CD14-positive monocyte (primary cell): ENCODE results near the gene UVRAG. TPM values are rescaled to one million over a fixed set of nuclear protein-coding genes. Genes with fewer than 3 reads are reported as not detected.

Source experiments
- DNase-seq, 3 donors: peaks; one replicate each; pipeline ENCODE4 v3.0.0-alpha.2; 2011 to 2022
- H2AFZ ChIP-seq: 2 replicates; pipeline ENCODE4 v1.6.0; 2012; ENCODE audit warnings: mild to moderate bottlenecking, low read depth, low read length, inconsistent platforms; ENCODE audit not compliant: insufficient read depth, poor library complexity, severe bottlenecking
- H3K27ac ChIP-seq, 2 donors: 1 replicate in 1 of 2; 2 replicates in 1 of 2; pipeline ENCODE4 v1.5.1; 2012 to 2013; ENCODE audit warnings: low read length in 2 of 2, control low read depth in 1 of 2, inconsistent platforms in 1 of 2, low read depth in 1 of 2, mild to moderate bottlenecking in 1 of 2
- H3K27me3 ChIP-seq, 2 donors: one replicate each; pipeline versions ENCODE4 v1.6.0 to v1.6.1; 2011 to 2013; ENCODE audit warnings: low read length in 2 of 2; ENCODE audit not compliant: control insufficient read depth in 2 of 2, insufficient read depth in 2 of 2
- H3K36me3 ChIP-seq, 2 donors: replicated peaks in 1 of 2; 1 replicate in 1 of 2; 2 replicates in 1 of 2; pipeline versions ENCODE4 v1.5.1 to v1.6.1; 2012 to 2013; ENCODE audit warnings: low read length in 2 of 2, control low read depth in 1 of 2, inconsistent platforms in 1 of 2, mild to moderate bottlenecking in 1 of 2; ENCODE audit not compliant: insufficient read depth in 2 of 2, control insufficient read depth in 1 of 2
- H3K4me1 ChIP-seq, 2 donors: 1 replicate in 1 of 2; 2 replicates in 1 of 2; pipeline versions ENCODE4 v1.5.1 to v1.6.1; 2012 to 2013; ENCODE audit warnings: low read length in 2 of 2, control low read depth in 1 of 2, inconsistent platforms in 1 of 2, mild to moderate bottlenecking in 1 of 2, moderate library complexity in 1 of 2; ENCODE audit not compliant: insufficient read depth in 2 of 2, control insufficient read depth in 1 of 2
- H3K4me2 ChIP-seq: replicated peaks from 2 replicates; pipeline ENCODE3; 2012; ENCODE audit warnings: low read length, moderate library complexity, mild to moderate bottlenecking; ENCODE audit not compliant: poor library complexity, severe bottlenecking; ENCODE audit errors: extremely low read depth
- H3K4me3 ChIP-seq, 3 experiments: fragments of 200-600 bp in 1 of 3; sonication (generic) in 1 of 3; replicated peaks in 1 of 3; 1 replicate in 2 of 3; 2 replicates in 1 of 3; pipeline ENCODE4 v1.5.1; 2011 to 2013; ENCODE audit warnings: low read length in 3 of 3, mild to moderate bottlenecking in 3 of 3, control low read depth in 2 of 3, low read depth in 2 of 3, inconsistent platforms in 1 of 3, moderate library complexity in 1 of 3
- H3K79me2 ChIP-seq: 2 replicates; pipeline ENCODE4 v1.6.0; 2012; ENCODE audit warnings: mild to moderate bottlenecking, control low read depth, inconsistent platforms, low read length, moderate library complexity; ENCODE audit not compliant: insufficient read depth
- H3K9ac ChIP-seq: 2 replicates; pipeline ENCODE4 v1.6.0; 2017; ENCODE audit warnings: low read length, mild to moderate bottlenecking; ENCODE audit not compliant: insufficient read depth, poor library complexity, severe bottlenecking
- H3K9me3 ChIP-seq, 2 donors: replicated peaks in 1 of 2; 1 replicate in 1 of 2; 2 replicates in 1 of 2; pipeline versions ENCODE4 v1.5.1 to v1.6.1; 2012 to 2013; ENCODE audit warnings: low read length in 2 of 2, control low read depth in 1 of 2; ENCODE audit not compliant: control insufficient read depth in 1 of 2, insufficient read depth in 1 of 2
- H4K20me1 ChIP-seq: 2 replicates; pipeline ENCODE4 v1.6.0; 2012; ENCODE audit warnings: mild to moderate bottlenecking, low read length, control low read depth, moderate library complexity; ENCODE audit not compliant: insufficient read depth
- H3K27ac Mint-ChIP-seq, 7 donors: one replicate each; pipeline ENCODE4 v1.8.0; 2020; ENCODE audit warnings: mild to moderate bottlenecking in 7 of 7, mixed read lengths in 7 of 7, moderate library complexity in 6 of 7, inconsistent platforms in 2 of 7
- H3K27me3 Mint-ChIP-seq, 3 donors: one replicate each; pipeline ENCODE4 v1.8.0; 2021 to 2022; ENCODE audit warnings: low read depth in 3 of 3, mild to moderate bottlenecking in 3 of 3, mixed read lengths in 3 of 3, moderate library complexity in 3 of 3, inconsistent platforms in 1 of 3
- H3K36me3 Mint-ChIP-seq, 2 donors: one replicate each; pipeline ENCODE4 v1.8.0; 2020; ENCODE audit warnings: mixed read lengths in 2 of 2, inconsistent platforms in 1 of 2, mild to moderate bottlenecking in 1 of 2
- H3K4me1 Mint-ChIP-seq: one replicate; pipeline ENCODE4 v1.8.0; 2020; ENCODE audit warnings: mild to moderate bottlenecking, mixed read lengths
- H3K4me3 Mint-ChIP-seq, 2 donors: one replicate each; pipeline ENCODE4 v1.8.0; 2020; ENCODE audit warnings: mild to moderate bottlenecking in 2 of 2, mixed read lengths in 2 of 2, moderate library complexity in 1 of 2
- H3K9me3 Mint-ChIP-seq, 7 donors: one replicate each; pipeline ENCODE4 v1.8.0; 2020 to 2022; ENCODE audit warnings: mixed read lengths in 7 of 7, mild to moderate bottlenecking in 6 of 7, moderate library complexity in 6 of 7, inconsistent platforms in 2 of 7
- WGBS: methylation state at CpG from one replicate; pipeline ENCODE4 v1.1.5; 2013; ENCODE audit warnings: missing lambda C conversion rate; ENCODE audit not compliant: insufficient coverage; 5-methylcytosine and 5-hydroxymethylcytosine counted together
- intact Hi-C, 2 donors: fragments of 100-400 bp; cut with micrococcal nuclease; formaldehyde crosslinking; loops; one replicate each; pipeline versions ENCODE4 v1.15.0 to v1.15.1; 2023
- polyA plus RNA-seq, 3 donors: library from polyadenylated mRNA; depleted of rRNA in 1 of 3; unstranded in 2 of 3; stranded (reverse) in 1 of 3; fragments of 300-500 nt in 2 of 3; fragments of >200 nt in 1 of 3; fragmentation: Illumina TruSeq in 2 of 3; gene quantifications; 1 replicate in 2 of 3; 2 replicates in 1 of 3; pipeline ENCODE4 v1.2.3, GENCODE V29; 2012 to 2021
- TF ChIP-seq, protein P1 (sequence below): fragments of 200-600 bp; IDR thresholded peaks from one replicate; pipeline ENCODE4 v1.8.0; 2022; ENCODE audit warnings: antibody characterized with exemption, mild to moderate bottlenecking

The UVRAG gene
- polyA plus RNA-seq, 3 donors, result 13.7 to 20.5 (median 20.0) TPM

DNA sequence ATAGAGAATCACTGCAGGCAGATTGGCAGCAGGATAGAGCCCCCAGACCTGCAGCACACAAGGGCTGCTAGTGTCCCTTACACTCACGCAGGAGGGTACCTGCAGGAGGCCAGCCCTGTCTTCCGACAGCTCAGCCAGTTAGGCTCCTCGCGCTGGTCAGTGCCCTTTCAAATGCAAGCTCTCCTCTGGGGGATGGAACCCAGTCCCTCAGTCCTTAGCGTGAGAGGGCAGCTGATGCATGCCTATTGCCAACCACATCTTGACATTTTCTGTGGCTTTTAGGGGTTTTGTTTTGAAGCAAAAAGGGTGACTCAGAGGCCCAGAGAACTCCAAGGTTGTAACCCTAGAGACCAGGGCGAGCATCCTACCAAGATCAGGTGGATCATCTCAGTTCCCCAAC is 351.3 kb downstream of the UVRAG start:
- 89% methylated on average over 5 of the region's 6 CpGs for WGBS
- Mint-ChIP-seq H3K27me3 (peaks cover 0 to 6% (median 4%) of the 10 kb centered on the region in 3 donors), H3K36me3 (no peaks in the 10 kb centered on the region), H3K4me1 (no peaks in the 10 kb centered on the region), H3K9me3 (peaks cover 0 to 1% (median 0%) of the 10 kb centered on the region in 7 donors), H3K4me3 (no peak overlapping the region), H3K27ac (no peak overlapping the region)
- Histone ChIP-seq H3K4me3 (no peak overlapping the region), H2AFZ (no peak overlapping the region), H3K27ac (no peak overlapping the region), H3K27me3 (no peaks in the 10 kb centered on the region), H3K4me2 (no peak overlapping the region), H3K4me1 (no peaks in the 10 kb centered on the region), H3K36me3 (no peaks in the 10 kb centered on the region), H4K20me1 (no peaks in the 10 kb centered on the region), H3K9me3 (no peaks in the 10 kb centered on the region), H3K79me2 (no peaks in the 10 kb centered on the region), H3K9ac (no peak overlapping the region)
- DNase-seq, result no peak
- TF ChIP-seq, protein P1, sequence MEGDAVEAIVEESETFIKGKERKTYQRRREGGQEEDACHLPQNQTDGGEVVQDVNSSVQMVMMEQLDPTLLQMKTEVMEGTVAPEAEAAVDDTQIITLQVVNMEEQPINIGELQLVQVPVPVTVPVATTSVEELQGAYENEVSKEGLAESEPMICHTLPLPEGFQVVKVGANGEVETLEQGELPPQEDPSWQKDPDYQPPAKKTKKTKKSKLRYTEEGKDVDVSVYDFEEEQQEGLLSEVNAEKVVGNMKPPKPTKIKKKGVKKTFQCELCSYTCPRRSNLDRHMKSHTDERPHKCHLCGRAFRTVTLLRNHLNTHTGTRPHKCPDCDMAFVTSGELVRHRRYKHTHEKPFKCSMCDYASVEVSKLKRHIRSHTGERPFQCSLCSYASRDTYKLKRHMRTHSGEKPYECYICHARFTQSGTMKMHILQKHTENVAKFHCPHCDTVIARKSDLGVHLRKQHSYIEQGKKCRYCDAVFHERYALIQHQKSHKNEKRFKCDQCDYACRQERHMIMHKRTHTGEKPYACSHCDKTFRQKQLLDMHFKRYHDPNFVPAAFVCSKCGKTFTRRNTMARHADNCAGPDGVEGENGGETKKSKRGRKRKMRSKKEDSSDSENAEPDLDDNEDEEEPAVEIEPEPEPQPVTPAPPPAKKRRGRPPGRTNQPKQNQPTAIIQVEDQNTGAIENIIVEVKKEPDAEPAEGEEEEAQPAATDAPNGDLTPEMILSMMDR, result no peak
- intact Hi-C loops, result no loop called here

DNA sequence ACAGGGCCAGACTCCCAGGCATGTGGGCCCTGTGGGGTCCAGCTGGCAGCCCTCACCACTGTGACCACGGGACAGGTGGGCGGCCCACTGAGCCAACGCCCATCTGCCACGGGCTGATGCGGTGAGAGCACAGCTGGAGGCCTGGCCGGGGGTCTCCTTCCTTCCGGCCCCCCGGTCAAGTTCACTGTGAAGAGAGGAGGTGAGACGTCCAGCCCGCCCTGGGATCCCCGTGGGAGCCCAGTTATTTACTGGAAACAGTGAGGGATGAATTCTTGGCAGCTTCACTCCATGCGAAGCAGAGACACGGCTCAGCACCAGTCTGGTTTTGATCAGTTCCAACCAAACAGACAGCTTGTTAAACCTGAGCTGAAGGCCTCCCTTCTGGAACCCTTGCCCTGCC is 352.6 kb downstream of the UVRAG start:
- DNase-seq, result no peak
- Mint-ChIP-seq H3K4me1 (no peaks in the 10 kb centered on the region), H3K9me3 (peaks cover 0 to 1% (median 0%) of the 10 kb centered on the region in 7 donors), H3K27ac (no peak overlapping the region), H3K36me3 (no peaks in the 10 kb centered on the region), H3K27me3 (peaks cover 0 to 7% (median 4%) of the 10 kb centered on the region in 3 donors), H3K4me3 (no peak overlapping the region)
- intact Hi-C loops, result no loop called here
- H3K36me3 ChIP-seq, result no peaks in the 10 kb centered on the region
- H4K20me1 ChIP-seq, result no peaks in the 10 kb centered on the region
- no peak overlapping the region for H3K9ac ChIP-seq
- H3K9me3 ChIP-seq, result no peaks in the 10 kb centered on the region
- H2AFZ ChIP-seq, result no peak overlapping the region
- no peak overlapping the region for H3K4me3 ChIP-seq
- TF ChIP-seq, protein P1, result no peak
- H3K4me2 ChIP-seq, result no peak overlapping the region
- H3K4me1 ChIP-seq, result no peaks in the 10 kb centered on the region
- no peaks in the 10 kb centered on the region for H3K27me3 ChIP-seq
- H3K79me2 ChIP-seq, result no peaks in the 10 kb centered on the region
- no peak overlapping the region for H3K27ac ChIP-seq
- 93% methylated on average over 12 of the region's 13 CpGs for WGBS
